PC-3 (cell line): Measurements from ENCODE around the gene C3AR1. TPM values are rescaled to one million over a fixed set of nuclear protein-coding genes. Genes with fewer than 3 reads are reported as not detected.
"Not testable (repeated sequence)": the region's sequence is repeated elsewhere in the genome, so short reads cannot be mapped to it uniquely, and the experiment has no call there.

ENCODE experiments used
- ATAC-seq: fragments of 200-7000 bp; cut with Tn5 transposase; 2 replicates; pipeline ENCODE4 v1.9.1; 2020; ENCODE audit warnings: mild to moderate bottlenecking, moderate library complexity
- BruUV-seq: library from RNA; stranded (reverse); fragments of 400-500 nt; replicated peaks from 2 replicates; lab custom pipeline; 2021; lab: Mats Ljungman, UMichigan
- CTCF ChIA-PET: fragments of 300-600 bp; sonication (Branson Sonifier 250); formaldehyde crosslinking; loops from one replicate; lab custom pipeline; 2022; ENCODE audit warnings: antibody characterized with exemption; lab: Charles Lee
- POLR2A ChIA-PET: fragments of 300-600 bp; sonication (Branson Sonifier 250); formaldehyde crosslinking; loops from one replicate; lab custom pipeline; 2022; ENCODE audit warnings: antibody characterized with exemption; ENCODE audit not compliant: unreplicated experiment; lab: Charles Lee
- DNase-seq: peaks from one replicate; pipeline ENCODE4 v3.0.0-alpha.2; 2015
- H2AFZ ChIP-seq: fragments of 300-600 bp; sonication (generic); 2 replicates; pipeline ENCODE4 v1.6.0; 2016; ENCODE audit warnings: antibody characterized with exemption, low read length
- H3F3A ChIP-seq: fragments of 300-600 bp; sonication (generic); one replicate; pipeline ENCODE4 v1.6.0; 2017; ENCODE audit warnings: antibody characterized with exemption, low read length, control low read depth, mild to moderate bottlenecking; ENCODE audit not compliant: unreplicated experiment
- H3K27ac ChIP-seq: fragments of 300-600 bp; sonication (generic); 2 replicates; pipeline ENCODE4 v1.5.1; 2016; ENCODE audit warnings: mild to moderate bottlenecking, low read length
- H3K27me3 ChIP-seq: fragments of 300-600 bp; sonication (generic); 2 replicates; pipeline ENCODE4 v1.6.1; 2016; ENCODE audit warnings: low read length, mixed read lengths
- H3K36me3 ChIP-seq: fragments of 300-600 bp; sonication (generic); 2 replicates; pipeline ENCODE4 v1.6.1; 2016; ENCODE audit warnings: low read depth, mixed run types, low read length, mixed read lengths
- H3K4me1 ChIP-seq: fragments of 300-600 bp; sonication (generic); 2 replicates; pipeline ENCODE4 v1.5.1; 2016; ENCODE audit warnings: low read length; ENCODE audit not compliant: insufficient read depth
- H3K4me2 ChIP-seq: fragments of 300-600 bp; sonication (generic); 2 replicates; pipeline ENCODE4 v1.6.0; 2016; ENCODE audit warnings: low read length
- H3K4me3 ChIP-seq: fragments of 300-600 bp; sonication (generic); 2 replicates; pipeline ENCODE4 v1.5.1; 2016; ENCODE audit warnings: mild to moderate bottlenecking, low read length, mixed read lengths
- H3K79me2 ChIP-seq: fragments of 300-600 bp; sonication (generic); 2 replicates; pipeline ENCODE4 v1.6.1; 2017; ENCODE audit warnings: low read length, mixed read lengths
- H3K9ac ChIP-seq: fragments of 300-600 bp; sonication (generic); 2 replicates; pipeline ENCODE4 v1.6.0; 2016; ENCODE audit warnings: mild to moderate bottlenecking, low read length
- H3K9me2 ChIP-seq: fragments of 300-600 bp; sonication (generic); replicated peaks from 2 replicates; pipeline ENCODE4 v1.6.1; 2016; ENCODE audit warnings: mixed run types, low read length, mixed read lengths
- H3K9me3 ChIP-seq: fragments of 300-600 bp; sonication (generic); 2 replicates; pipeline ENCODE4 v1.6.1; 2016; ENCODE audit warnings: low read length, mixed read lengths
- H4K20me1 ChIP-seq: fragments of 300-600 bp; sonication (generic); 2 replicates; pipeline ENCODE4 v1.6.1; 2016; ENCODE audit warnings: low read length, mixed read lengths
- EZH2 ChIP-seq: fragments of 300-600 bp; sonication (generic); IDR thresholded peaks from one replicate; pipeline ENCODE4 v1.6.1; 2017; ENCODE audit warnings: antibody characterized with exemption, mild to moderate bottlenecking, low read length; ENCODE audit not compliant: unreplicated experiment
- EZH2phosphoT487 ChIP-seq: fragments of 300-600 bp; sonication (generic); IDR thresholded peaks from 2 replicates; pipeline ENCODE4 v1.6.1; 2018; ENCODE audit warnings: mild to moderate bottlenecking, antibody characterized with exemption, low read length, borderline replicate concordance
- intact Hi-C: fragments of 100-400 bp; cut with micrococcal nuclease; formaldehyde crosslinking; loops from 2 replicates; pipeline ENCODE4 v1.9.0; 2023
- total RNA-seq: library from RNA; depleted of rRNA; stranded (reverse); fragments of >200 nt; gene quantifications from 2 replicates; pipeline ENCODE4 v1.2.3, GENCODE V29; 2014
- TF ChIP-seq, protein P1 (sequence below): fragments of 300-600 bp; sonication (generic); conservative IDR thresholded peaks from 2 replicates; pipeline ENCODE4 v1.5.1; 2017; ENCODE audit warnings: antibody characterized with exemption, low read depth, mild to moderate bottlenecking, low read length

The C3AR1 gene
- total RNA-seq, 1 experiment from 2014 or later, result not detected

DNA sequence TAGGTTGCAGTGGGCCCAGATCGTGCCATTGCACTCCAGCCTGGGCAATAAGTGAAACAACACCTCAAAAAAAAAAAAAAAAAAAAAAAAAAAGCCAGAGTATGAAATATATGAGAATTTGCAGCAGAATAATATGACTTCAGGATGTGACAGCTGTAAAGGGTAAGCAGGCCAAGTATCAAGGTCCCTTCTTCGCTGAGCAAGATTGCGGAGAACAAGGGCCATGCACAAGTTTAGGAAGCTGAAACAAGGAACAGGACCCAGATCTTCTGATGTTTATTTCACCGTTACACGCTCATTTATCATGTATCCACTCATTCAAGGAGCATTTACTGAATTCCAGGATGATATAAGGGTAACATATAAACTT is 34.3 kb downstream of the C3AR1 start:
- DNase-seq (no peak), ATAC-seq (no peak)
- Histone ChIP-seq H3K4me1 (peaks cover 24% of the 10 kb centered on the region), H3K4me3 (peak overlapping the region; percentile 88), H3K9ac (peak overlapping the region; percentile 86), H4K20me1 (no peaks in the 10 kb centered on the region; the same call in 1 of the 2 replicates), H3K4me2 (peak overlapping the region; percentile 97), H3K36me3 (no peaks in the 10 kb centered on the region), H3K27me3 (no peaks in the 10 kb centered on the region), H3F3A (no peaks in the 10 kb centered on the region), H3K27ac (no peak overlapping the region), H3K79me2 (peaks cover 30% of the 10 kb centered on the region), H3K9me3 (no peaks in the 10 kb centered on the region), H3K9me2 (no peaks in the 10 kb centered on the region), H2AFZ (peak overlapping the region; percentile 86)
- TF ChIP-seq EZH2 (no peak), EZH2phosphoT487 (no peak)
- TF ChIP-seq, protein P1, sequence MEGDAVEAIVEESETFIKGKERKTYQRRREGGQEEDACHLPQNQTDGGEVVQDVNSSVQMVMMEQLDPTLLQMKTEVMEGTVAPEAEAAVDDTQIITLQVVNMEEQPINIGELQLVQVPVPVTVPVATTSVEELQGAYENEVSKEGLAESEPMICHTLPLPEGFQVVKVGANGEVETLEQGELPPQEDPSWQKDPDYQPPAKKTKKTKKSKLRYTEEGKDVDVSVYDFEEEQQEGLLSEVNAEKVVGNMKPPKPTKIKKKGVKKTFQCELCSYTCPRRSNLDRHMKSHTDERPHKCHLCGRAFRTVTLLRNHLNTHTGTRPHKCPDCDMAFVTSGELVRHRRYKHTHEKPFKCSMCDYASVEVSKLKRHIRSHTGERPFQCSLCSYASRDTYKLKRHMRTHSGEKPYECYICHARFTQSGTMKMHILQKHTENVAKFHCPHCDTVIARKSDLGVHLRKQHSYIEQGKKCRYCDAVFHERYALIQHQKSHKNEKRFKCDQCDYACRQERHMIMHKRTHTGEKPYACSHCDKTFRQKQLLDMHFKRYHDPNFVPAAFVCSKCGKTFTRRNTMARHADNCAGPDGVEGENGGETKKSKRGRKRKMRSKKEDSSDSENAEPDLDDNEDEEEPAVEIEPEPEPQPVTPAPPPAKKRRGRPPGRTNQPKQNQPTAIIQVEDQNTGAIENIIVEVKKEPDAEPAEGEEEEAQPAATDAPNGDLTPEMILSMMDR, result no peak
- POLR2A ChIA-PET, result no interaction called here
- intact Hi-C loops, result loop anchor here (5.0 kb wide), 1 partner anchor 45 kb away; no protein-coding TSS in a partner anchor
- CTCF ChIA-PET, result no interaction called here
- no TSS peak for BruUV-seq

DNA sequence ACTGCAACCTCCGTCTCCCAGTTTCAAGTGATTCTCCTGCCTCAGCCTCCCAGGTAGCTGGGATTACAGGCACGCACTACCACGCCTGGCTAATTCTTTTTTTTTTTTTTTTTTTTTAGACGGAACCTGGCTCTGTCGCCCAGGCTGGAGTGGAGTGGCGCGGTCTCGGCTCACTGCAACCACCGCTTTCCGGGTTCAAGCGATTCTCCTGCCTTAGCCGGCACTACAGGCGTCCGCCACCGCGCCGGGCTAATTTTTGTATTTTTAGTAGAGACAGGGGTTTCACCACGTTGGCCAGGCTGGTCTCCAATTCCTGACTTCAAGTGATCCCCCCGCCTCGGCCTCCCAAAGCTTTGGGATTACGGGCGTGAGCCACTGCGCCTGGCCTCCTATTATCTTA is 35.1 kb downstream of the C3AR1 start:
- Histone ChIP-seq H3K79me2 (peaks cover 30% of the 10 kb centered on the region), H3K4me1 (peaks cover 24% of the 10 kb centered on the region)
- H4K20me1 ChIP-seq, ATAC-seq, H3K27ac ChIP-seq, H3K4me3 ChIP-seq, CTCF ChIA-PET, H3K9ac ChIP-seq, H3K27me3 ChIP-seq, DNase-seq, H3K36me3 ChIP-seq, H3K9me2 ChIP-seq, POLR2A ChIA-PET, H3F3A ChIP-seq, H3K9me3 ChIP-seq, H3K4me2 ChIP-seq, BruUV-seq, H2AFZ ChIP-seq: not testable (repeated sequence)
- intact Hi-C loops, result loop anchor here (5.0 kb wide), 1 partner anchor 46 kb away; no protein-coding TSS in a partner anchor

DNA sequence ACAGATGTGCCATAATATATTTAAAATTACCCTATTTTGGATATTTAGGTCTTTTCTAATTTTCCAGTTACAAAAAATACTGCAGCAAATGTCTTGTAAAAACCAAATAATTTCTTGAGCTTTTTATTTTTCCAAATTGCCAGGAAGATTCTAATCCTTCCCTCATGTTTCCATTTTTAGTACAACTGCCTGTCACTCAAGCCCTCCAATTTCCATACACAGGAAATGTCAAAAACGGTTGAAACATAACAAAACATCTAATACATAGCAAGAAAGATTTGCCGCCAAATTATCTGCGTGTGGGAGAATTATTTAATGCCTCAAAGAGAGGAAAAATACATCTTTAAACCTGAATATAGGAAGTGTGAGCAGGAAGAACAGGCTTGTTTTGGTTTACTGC is 36.0 kb downstream of the C3AR1 start:
- CTCF ChIA-PET, result no interaction called here
- H3K9me3 ChIP-seq, result no peaks in the 10 kb centered on the region
- no peak overlapping the region for H2AFZ ChIP-seq
- ATAC-seq (no peak), DNase-seq (no peak)
- POLR2A ChIA-PET, result no interaction called here
- no peaks in the 10 kb centered on the region for H3F3A ChIP-seq
- BruUV-seq, result no TSS peak
- H3K79me2 ChIP-seq, result peaks cover 26% of the 10 kb centered on the region
- TF ChIP-seq, protein P1, result no peak
- TF ChIP-seq EZH2 (no peak), EZH2phosphoT487 (no peak)
- intact Hi-C loops, result loop anchor here (5.0 kb wide), 1 partner anchor 47 kb away; no protein-coding TSS in a partner anchor
- peaks cover 23% of the 10 kb centered on the region for H3K4me1 ChIP-seq
- no peak overlapping the region for H3K27ac ChIP-seq
- H3K4me2 ChIP-seq, result no peak overlapping the region
- H3K9ac ChIP-seq, result no peak overlapping the region
- no peaks in the 10 kb centered on the region for H3K9me2 ChIP-seq
- no peak overlapping the region for H3K4me3 ChIP-seq
- no peaks in the 10 kb centered on the region for H3K27me3 ChIP-seq
- H4K20me1 ChIP-seq, result no peaks in the 10 kb centered on the region; the same call in 1 of the 2 replicates
- no peaks in the 10 kb centered on the region for H3K36me3 ChIP-seq
